Measurements from ENCODE around the gene POGLUT3.

The POGLUT3 gene

DNA sequence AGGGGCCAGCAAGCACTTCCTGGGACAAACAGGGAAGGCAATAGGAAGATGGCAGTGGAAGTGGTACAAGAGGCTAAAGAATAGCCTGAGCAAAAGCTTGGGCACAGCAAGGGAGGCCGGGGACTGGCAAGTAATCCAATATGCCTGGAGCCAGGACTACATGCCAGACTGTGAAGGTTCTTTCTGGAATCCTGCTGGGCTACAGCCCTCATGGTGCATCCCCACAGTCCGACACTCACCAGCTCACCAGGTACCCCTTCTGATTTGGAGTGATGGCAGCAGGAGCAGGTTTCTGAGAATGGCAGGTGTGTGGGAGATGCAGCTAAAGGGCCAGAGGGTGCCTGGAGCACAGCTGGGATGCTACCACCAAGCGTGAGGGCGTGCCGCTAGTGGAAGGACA is 32.2 kb upstream of the POGLUT3 start:
- H3K4me1 ChIP-seq (ENCODE audit: insufficient read depth, low read length, poor library complexity, severe bottlenecking): no peaks in the 10 kb centered on the region
- H3K4me2 ChIP-seq (ENCODE audit: low read depth, low read length, poor library complexity, severe bottlenecking): no peak overlapping the region
- no peak overlapping the region for H2AFZ ChIP-seq (ENCODE audit: low read length)
- no peak overlapping the region for H3K4me3 ChIP-seq (ENCODE audit: low read length, poor library complexity, severe bottlenecking)
- TF ChIP-seq, protein P1, sequence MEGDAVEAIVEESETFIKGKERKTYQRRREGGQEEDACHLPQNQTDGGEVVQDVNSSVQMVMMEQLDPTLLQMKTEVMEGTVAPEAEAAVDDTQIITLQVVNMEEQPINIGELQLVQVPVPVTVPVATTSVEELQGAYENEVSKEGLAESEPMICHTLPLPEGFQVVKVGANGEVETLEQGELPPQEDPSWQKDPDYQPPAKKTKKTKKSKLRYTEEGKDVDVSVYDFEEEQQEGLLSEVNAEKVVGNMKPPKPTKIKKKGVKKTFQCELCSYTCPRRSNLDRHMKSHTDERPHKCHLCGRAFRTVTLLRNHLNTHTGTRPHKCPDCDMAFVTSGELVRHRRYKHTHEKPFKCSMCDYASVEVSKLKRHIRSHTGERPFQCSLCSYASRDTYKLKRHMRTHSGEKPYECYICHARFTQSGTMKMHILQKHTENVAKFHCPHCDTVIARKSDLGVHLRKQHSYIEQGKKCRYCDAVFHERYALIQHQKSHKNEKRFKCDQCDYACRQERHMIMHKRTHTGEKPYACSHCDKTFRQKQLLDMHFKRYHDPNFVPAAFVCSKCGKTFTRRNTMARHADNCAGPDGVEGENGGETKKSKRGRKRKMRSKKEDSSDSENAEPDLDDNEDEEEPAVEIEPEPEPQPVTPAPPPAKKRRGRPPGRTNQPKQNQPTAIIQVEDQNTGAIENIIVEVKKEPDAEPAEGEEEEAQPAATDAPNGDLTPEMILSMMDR (conservative IDR thresholded peaks at IDR 0.05; ENCODE audit: low read length): no peak
- no peak for TF ChIP-seq EZH2phosphoT487 (IDR thresholded peaks at IDR 0.05; ENCODE audit: borderline replicate concordance)
- no peaks in the 10 kb centered on the region for H3K36me3 ChIP-seq (ENCODE audit: insufficient read depth, low read length)
- H3F3A ChIP-seq (ENCODE audit: low read depth): no peaks in the 10 kb centered on the region
- no peaks in the 10 kb centered on the region for H3K9me3 ChIP-seq (ENCODE audit: insufficient read depth, low read depth, low read length)
- no peaks in the 10 kb centered on the region for H3K79me2 ChIP-seq (ENCODE audit: insufficient read depth, low read length)
- no peak overlapping the region for H3K9ac ChIP-seq (ENCODE audit: low read depth, low read length, poor library complexity, severe bottlenecking)
- no peaks in the 10 kb centered on the region for H3K9me2 ChIP-seq (replicated peaks; ENCODE audit: low read depth, low read length)
- no peaks in the 10 kb centered on the region for H3K27me3 ChIP-seq (ENCODE audit: insufficient read depth, low read length, poor library complexity, severe bottlenecking)
- H4K20me1 ChIP-seq (ENCODE audit: insufficient read depth, low read length, poor library complexity, severe bottlenecking): no peaks in the 10 kb centered on the region

DNA sequence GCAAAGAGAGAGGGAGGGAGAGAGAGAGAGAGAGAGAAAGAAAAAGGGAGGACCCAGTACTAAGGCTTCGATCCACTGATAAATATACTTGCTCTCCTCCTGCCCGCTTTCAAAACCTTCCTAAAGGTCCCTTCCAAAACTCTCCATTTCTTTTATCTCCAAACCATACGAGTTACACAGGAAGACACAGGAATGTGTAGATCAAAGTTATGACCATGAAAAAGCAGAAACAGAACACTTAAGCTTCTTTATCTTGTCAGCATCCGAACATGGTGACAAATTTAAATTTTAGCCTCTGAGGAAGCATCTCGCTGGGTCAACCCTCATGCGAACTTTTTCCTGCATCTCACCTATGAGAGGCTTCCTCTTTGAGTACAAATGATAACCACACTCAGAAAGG is 29.2 kb upstream of the POGLUT3 start:
- H3K9me3 ChIP-seq (ENCODE audit: insufficient read depth, low read depth, low read length): no peaks in the 10 kb centered on the region
- H3F3A ChIP-seq (ENCODE audit: low read depth): no peaks in the 10 kb centered on the region
- no peaks in the 10 kb centered on the region for H3K9me2 ChIP-seq (replicated peaks; ENCODE audit: low read depth, low read length)
- H3K9ac ChIP-seq (ENCODE audit: low read depth, low read length, poor library complexity, severe bottlenecking): no peak overlapping the region
- no peaks in the 10 kb centered on the region for H3K79me2 ChIP-seq (ENCODE audit: insufficient read depth, low read length)
- H3K36me3 ChIP-seq (ENCODE audit: insufficient read depth, low read length): no peaks in the 10 kb centered on the region
- no peak overlapping the region for H3K4me3 ChIP-seq (ENCODE audit: low read length, poor library complexity, severe bottlenecking)
- TF ChIP-seq, protein P1 (conservative IDR thresholded peaks at IDR 0.05; ENCODE audit: low read length): no peak
- no peak for TF ChIP-seq EZH2phosphoT487 (IDR thresholded peaks at IDR 0.05; ENCODE audit: borderline replicate concordance)
- no peak overlapping the region for H3K4me2 ChIP-seq (ENCODE audit: low read depth, low read length, poor library complexity, severe bottlenecking)
- no peak overlapping the region for H2AFZ ChIP-seq (ENCODE audit: low read length)
- no peaks in the 10 kb centered on the region for H3K4me1 ChIP-seq (ENCODE audit: insufficient read depth, low read length, poor library complexity, severe bottlenecking)
- no peaks in the 10 kb centered on the region for H4K20me1 ChIP-seq (ENCODE audit: insufficient read depth, low read length, poor library complexity, severe bottlenecking)
- H3K27me3 ChIP-seq (ENCODE audit: insufficient read depth, low read length, poor library complexity, severe bottlenecking): no peaks in the 10 kb centered on the region

DNA sequence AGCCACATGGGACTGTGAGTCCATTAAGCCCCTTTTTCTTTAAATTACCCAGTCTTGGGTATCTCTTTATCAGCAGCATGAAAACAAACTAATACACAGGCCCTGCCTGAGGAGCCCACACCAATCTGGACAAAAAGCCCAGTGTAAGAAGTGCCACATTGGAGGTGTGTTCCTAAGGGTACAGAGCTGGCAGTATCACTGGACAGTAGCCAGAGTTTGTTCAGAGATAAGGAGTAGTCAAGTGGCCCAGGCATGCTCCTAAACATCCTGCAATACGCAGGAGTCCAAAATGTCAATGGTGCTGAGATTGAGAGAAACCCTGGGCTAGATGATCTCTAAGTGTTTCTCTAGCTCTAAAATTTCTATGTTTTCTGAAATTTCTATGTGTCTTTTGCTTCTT is 27.0 kb upstream of the POGLUT3 start:
- H2AFZ ChIP-seq (ENCODE audit: low read length): no peak overlapping the region

More for the DNA sequence above, 27.0 kb upstream of the POGLUT3 start:
- no peak for TF ChIP-seq EZH2phosphoT487 (IDR thresholded peaks at IDR 0.05; ENCODE audit: borderline replicate concordance)
- TF ChIP-seq, protein P1 (conservative IDR thresholded peaks at IDR 0.05; ENCODE audit: low read length): no peak
- H3K4me1 ChIP-seq (ENCODE audit: insufficient read depth, low read length, poor library complexity, severe bottlenecking): no peaks in the 10 kb centered on the region
- no peaks in the 10 kb centered on the region for H3K9me2 ChIP-seq (replicated peaks; ENCODE audit: low read depth, low read length)
- no peaks in the 10 kb centered on the region for H3F3A ChIP-seq (ENCODE audit: low read depth)
- H3K79me2 ChIP-seq (ENCODE audit: insufficient read depth, low read length): no peaks in the 10 kb centered on the region
- H3K9me3 ChIP-seq (ENCODE audit: insufficient read depth, low read depth, low read length): no peaks in the 10 kb centered on the region
- no peaks in the 10 kb centered on the region for H3K36me3 ChIP-seq (ENCODE audit: insufficient read depth, low read length)
- no peak overlapping the region for H3K4me2 ChIP-seq (ENCODE audit: low read depth, low read length, poor library complexity, severe bottlenecking)
- no peak overlapping the region for H3K9ac ChIP-seq (ENCODE audit: low read depth, low read length, poor library complexity, severe bottlenecking)
- no peak overlapping the region for H3K4me3 ChIP-seq (ENCODE audit: low read length, poor library complexity, severe bottlenecking)
- no peaks in the 10 kb centered on the region for H4K20me1 ChIP-seq (ENCODE audit: insufficient read depth, low read length, poor library complexity, severe bottlenecking)
- no peaks in the 10 kb centered on the region for H3K27me3 ChIP-seq (ENCODE audit: insufficient read depth, low read length, poor library complexity, severe bottlenecking)
